Smooth muscle cell (in vitro differentiated cells): ENCODE data around the gene OCSTAMP. TPM values are rescaled to one million over a fixed set of nuclear protein-coding genes. Genes with fewer than 3 reads are reported as not detected.

Experiments used
- DNase-seq: peaks from one replicate; lab custom pipeline; 2025; ENCODE audit not compliant: unreplicated experiment; lab: John Stamatoyannopoulos, UW
- H2AFZ ChIP-seq: fragments of 200-600 bp; sonication (generic); 2 replicates; pipeline ENCODE4 v1.6.0; 2016; ENCODE audit warnings: antibody characterized with exemption, low read depth, mild to moderate bottlenecking
- H3F3A ChIP-seq: fragments of 200-600 bp; sonication (generic); 2 replicates; pipeline ENCODE4 v1.6.0; 2017; ENCODE audit warnings: antibody characterized with exemption, low read depth
- H3K27ac ChIP-seq: fragments of 200-600 bp; sonication (generic); 2 replicates; pipeline ENCODE4 v1.5.1; 2016; ENCODE audit warnings: low read depth, mild to moderate bottlenecking
- H3K27me3 ChIP-seq: fragments of 200-600 bp; sonication (generic); 2 replicates; pipeline ENCODE4 v1.6.1; 2016; ENCODE audit warnings: low read depth, mild to moderate bottlenecking
- H3K36me3 ChIP-seq: fragments of 200-600 bp; sonication (generic); 2 replicates; pipeline ENCODE4 v1.5.1; 2016; ENCODE audit warnings: low read depth
- H3K4me1 ChIP-seq: fragments of 200-600 bp; sonication (generic); 2 replicates; pipeline ENCODE4 v1.5.1; 2016; ENCODE audit warnings: low read depth
- H3K4me2 ChIP-seq: fragments of 200-600 bp; sonication (generic); 2 replicates; pipeline ENCODE4 v1.6.0; 2016; ENCODE audit warnings: mild to moderate bottlenecking
- H3K4me3 ChIP-seq: fragments of 200-600 bp; sonication (generic); 2 replicates; pipeline ENCODE4 v1.5.1; 2016; ENCODE audit warnings: mild to moderate bottlenecking
- H3K79me2 ChIP-seq: fragments of 200-600 bp; sonication (generic); 2 replicates; pipeline ENCODE4 v1.6.0; 2016; ENCODE audit warnings: low read depth, mild to moderate bottlenecking
- H3K9ac ChIP-seq: fragments of 200-600 bp; sonication (generic); 2 replicates; pipeline ENCODE4 v1.6.0; 2016; ENCODE audit warnings: low read depth
- H3K9me3 ChIP-seq: fragments of 200-600 bp; sonication (generic); replicated peaks from 2 replicates; pipeline ENCODE4 v1.5.1; 2016; ENCODE audit warnings: low read depth
- H4K20me1 ChIP-seq: fragments of 200-600 bp; sonication (generic); 2 replicates; pipeline ENCODE4 v1.6.0; 2016; ENCODE audit warnings: low read depth
- WGBS: methylation state at CpG from one replicate; pipeline ENCODE4 v1.1.7; 2016; ENCODE audit warnings: low lambda C conversion rate; 5-methylcytosine and 5-hydroxymethylcytosine counted together
- polyA plus RNA-seq: library from polyadenylated mRNA; unstranded; fragments of >200 nt; fragmentation: Nextera tagmentation; extraction: Ambion mirVana; gene quantifications from 2 replicates; pipeline ENCODE4 v1.2.1, GENCODE V29; 2016
- total RNA-seq: library from RNA; depleted of rRNA; stranded (reverse); fragments of >200 nt; gene quantifications from 2 replicates; pipeline ENCODE4 v1.2.3, GENCODE V29; 2014
- TF ChIP-seq, protein P1 (sequence below): fragments of 200-600 bp; sonication (generic); IDR thresholded peaks from 2 replicates; pipeline ENCODE4 v1.5.1; 2017; ENCODE audit warnings: borderline replicate concordance, mild to moderate bottlenecking, antibody characterized with exemption; ENCODE audit not compliant: insufficient read depth, poor library complexity, severe bottlenecking

The OCSTAMP gene
- total and polyA plus RNA-seq, 2 experiments from 2014 or later: not detected

DNA sequence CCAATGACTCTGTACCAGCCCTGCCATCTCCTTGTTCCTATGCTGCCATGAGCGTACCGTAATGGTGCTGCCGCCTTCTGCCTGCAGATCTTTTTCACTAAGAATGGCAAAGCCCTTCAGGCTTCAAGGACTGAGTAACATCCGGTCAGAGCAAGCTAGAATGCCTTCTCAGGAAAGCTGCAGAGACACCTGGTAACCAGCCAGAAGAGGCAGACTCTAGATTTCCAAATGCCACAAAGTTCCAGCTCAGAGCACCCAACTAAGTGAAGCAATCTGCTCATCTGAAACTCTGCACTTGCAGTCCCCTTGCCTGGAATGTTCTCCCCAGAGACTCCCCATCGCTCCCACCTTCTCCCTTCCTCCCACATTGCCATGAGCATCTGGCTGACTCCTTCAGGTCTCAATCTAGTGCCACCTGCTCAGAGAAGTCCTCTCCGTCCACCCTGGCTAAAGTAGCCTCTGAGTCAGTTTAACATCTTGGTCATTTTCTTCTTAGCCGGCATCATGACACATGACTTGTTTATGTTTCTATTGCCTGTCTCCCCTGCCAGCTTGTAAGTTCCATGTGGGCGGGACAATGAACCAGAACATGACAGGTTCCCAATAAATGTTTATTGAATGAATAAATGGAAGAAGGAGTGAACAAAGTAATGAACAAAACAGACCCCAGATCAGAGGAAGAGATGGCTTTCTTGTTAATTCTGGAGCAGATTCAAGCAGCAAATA is 6.9 kb upstream of the OCSTAMP start:
- Histone ChIP-seq H3K79me2 (no peaks in the 10 kb centered on the region), H3K27me3 (no peaks in the 10 kb centered on the region), H3K9me3 (no peaks in the 10 kb centered on the region), H3K27ac (no peak overlapping the region), H3K4me1 (peaks cover 16% of the 10 kb centered on the region), H3F3A (no peaks in the 10 kb centered on the region), H3K36me3 (no peaks in the 10 kb centered on the region), H3K4me2 (no peak overlapping the region), H3K4me3 (no peak overlapping the region), H3K9ac (no peak overlapping the region), H2AFZ (no peak overlapping the region), H4K20me1 (no peaks in the 10 kb centered on the region)
- whole genome bisulfite sequencing: 88% methylated on average over 8 of the region's 8 CpGs
- TF ChIP-seq, protein P1, sequence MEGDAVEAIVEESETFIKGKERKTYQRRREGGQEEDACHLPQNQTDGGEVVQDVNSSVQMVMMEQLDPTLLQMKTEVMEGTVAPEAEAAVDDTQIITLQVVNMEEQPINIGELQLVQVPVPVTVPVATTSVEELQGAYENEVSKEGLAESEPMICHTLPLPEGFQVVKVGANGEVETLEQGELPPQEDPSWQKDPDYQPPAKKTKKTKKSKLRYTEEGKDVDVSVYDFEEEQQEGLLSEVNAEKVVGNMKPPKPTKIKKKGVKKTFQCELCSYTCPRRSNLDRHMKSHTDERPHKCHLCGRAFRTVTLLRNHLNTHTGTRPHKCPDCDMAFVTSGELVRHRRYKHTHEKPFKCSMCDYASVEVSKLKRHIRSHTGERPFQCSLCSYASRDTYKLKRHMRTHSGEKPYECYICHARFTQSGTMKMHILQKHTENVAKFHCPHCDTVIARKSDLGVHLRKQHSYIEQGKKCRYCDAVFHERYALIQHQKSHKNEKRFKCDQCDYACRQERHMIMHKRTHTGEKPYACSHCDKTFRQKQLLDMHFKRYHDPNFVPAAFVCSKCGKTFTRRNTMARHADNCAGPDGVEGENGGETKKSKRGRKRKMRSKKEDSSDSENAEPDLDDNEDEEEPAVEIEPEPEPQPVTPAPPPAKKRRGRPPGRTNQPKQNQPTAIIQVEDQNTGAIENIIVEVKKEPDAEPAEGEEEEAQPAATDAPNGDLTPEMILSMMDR: no peak
- no peak for DNase-seq

DNA sequence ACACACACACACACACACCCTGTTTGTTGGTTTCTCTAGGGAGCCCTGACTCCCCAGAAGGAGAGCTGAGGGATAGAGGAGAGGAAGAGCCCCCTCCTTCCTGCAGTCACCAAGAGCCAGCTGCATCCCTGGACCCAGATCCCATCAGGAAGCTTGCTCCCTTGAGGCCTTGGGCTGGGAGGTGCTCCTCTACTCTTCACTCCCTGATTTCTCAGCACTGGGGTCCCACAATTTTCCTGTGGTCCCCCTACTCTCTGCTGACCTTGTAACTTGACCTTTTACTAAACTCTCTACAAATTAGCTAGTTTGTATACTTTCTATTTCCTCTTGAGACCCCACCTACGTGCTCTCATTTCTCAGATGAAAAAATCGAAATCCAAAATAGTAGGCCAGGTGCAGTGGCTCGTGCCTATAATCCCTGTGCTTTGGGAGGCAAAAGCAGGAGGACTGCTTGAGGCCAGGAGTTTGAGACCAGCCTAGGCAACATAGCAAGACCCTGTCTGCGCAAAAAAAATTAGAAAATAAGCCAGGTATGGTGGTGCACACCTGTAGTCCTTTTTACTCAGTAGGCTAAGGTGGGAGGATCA is 5.0 kb upstream of the OCSTAMP start:
- Histone ChIP-seq H3K36me3 (no peaks in the 10 kb centered on the region), H3K9me3 (no peaks in the 10 kb centered on the region), H3K27ac (no peak overlapping the region), H3K9ac (no peak overlapping the region), H3K79me2 (no peaks in the 10 kb centered on the region), H3K4me2 (no peak overlapping the region), H3K4me3 (no peak overlapping the region), H4K20me1 (no peaks in the 10 kb centered on the region), H3F3A (no peaks in the 10 kb centered on the region), H3K27me3 (no peaks in the 10 kb centered on the region), H2AFZ (no peak overlapping the region), H3K4me1 (peaks cover 9% of the 10 kb centered on the region)
- TF ChIP-seq, protein P1: no peak
- 89% methylated on average over 4 of the region's 4 CpGs for WGBS
- no peak for DNase-seq

DNA sequence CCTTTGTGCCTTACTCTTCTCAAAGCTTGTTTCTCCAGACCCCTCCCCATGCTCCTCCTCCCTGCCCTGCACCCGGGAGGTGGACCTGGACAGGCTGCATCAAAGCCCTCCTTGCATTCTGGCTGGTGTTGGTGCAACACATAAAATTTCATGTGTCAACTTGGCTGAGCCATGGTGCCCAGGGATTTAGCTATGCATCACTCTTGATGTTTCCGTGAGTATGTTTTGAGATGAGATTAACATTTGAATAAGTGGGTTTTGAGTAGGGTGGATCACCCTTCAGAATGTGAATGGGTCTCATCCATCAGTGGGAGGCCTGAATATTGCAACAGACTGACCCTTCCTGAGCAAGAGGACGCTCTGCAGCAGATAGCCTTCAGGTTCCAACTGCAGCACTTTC is 4.4 kb upstream of the OCSTAMP start:
- H4K20me1 ChIP-seq: no peaks in the 10 kb centered on the region
- no peaks in the 10 kb centered on the region for H3F3A ChIP-seq
- no peak overlapping the region for H3K4me2 ChIP-seq
- no peaks in the 10 kb centered on the region for H3K79me2 ChIP-seq
- TF ChIP-seq, protein P1: no peak
- no peaks in the 10 kb centered on the region for H3K9me3 ChIP-seq
- H3K36me3 ChIP-seq: no peaks in the 10 kb centered on the region
- no peak overlapping the region for H3K27ac ChIP-seq
- no peak overlapping the region for H2AFZ ChIP-seq
- no peak for DNase-seq
- H3K4me1 ChIP-seq: peaks cover 9% of the 10 kb centered on the region
- no peak overlapping the region for H3K9ac ChIP-seq
- no peaks in the 10 kb centered on the region for H3K27me3 ChIP-seq
- H3K4me3 ChIP-seq: no peak overlapping the region
- WGBS: 63% methylated on average over 3 of the region's 3 CpGs

DNA sequence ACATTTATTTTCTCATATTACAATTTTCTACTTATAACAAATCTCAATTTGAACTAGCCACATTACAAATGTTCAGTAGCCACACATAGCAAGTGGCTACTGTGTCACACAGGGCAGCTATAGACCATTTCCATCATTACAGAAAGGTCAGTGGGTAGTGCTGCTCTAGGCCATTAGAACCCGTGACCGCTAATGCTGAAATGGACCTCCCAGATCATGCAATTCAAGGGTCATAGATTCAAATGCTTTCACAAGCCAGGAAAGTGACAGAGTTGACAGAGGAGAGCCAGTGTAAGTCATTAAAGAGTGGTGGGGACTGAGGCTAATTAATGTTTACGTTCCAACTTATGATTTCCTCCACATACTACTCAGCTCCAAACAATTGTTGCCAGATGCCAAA is 3.5 kb upstream of the OCSTAMP start:
- Histone ChIP-seq H3K4me3 (no peak overlapping the region), H3K9ac (no peak overlapping the region), H3K36me3 (no peaks in the 10 kb centered on the region), H3K27ac (no peak overlapping the region), H3K9me3 (no peaks in the 10 kb centered on the region), H3K79me2 (no peaks in the 10 kb centered on the region), H2AFZ (no peak overlapping the region), H3K4me1 (peaks cover 6% of the 10 kb centered on the region), H3K27me3 (no peaks in the 10 kb centered on the region), H3F3A (no peaks in the 10 kb centered on the region), H4K20me1 (no peaks in the 10 kb centered on the region), H3K4me2 (no peak overlapping the region)
- 97% methylated on average over 3 of the region's 3 CpGs for WGBS
- DNase-seq: no peak
- TF ChIP-seq, protein P1: no peak
